ENCODE results near the gene TNIP2.

- no peak for TF ChIP-seq CTCF (conservative IDR thresholded peaks at IDR 0.05; ENCODE audit: low read depth, low read length)
- TF ChIP-seq EZH2 (IDR thresholded peaks at IDR 0.05; ENCODE audit: borderline replicate concordance, low read depth, low read length, poor library complexity, severe bottlenecking): no peak
Measured at GRCh38 chr4:2702361-2702760, 53.8 kb downstream of the TNIP2 start.

Measured in A673 (cell line).